Hippocampal formation (tissue), 2 donors: ENCODE data around the gene KAZN.

Source experiments
- DNase-seq, 2 donors: peaks; one replicate each; lab custom pipeline; 2025; lab: John Stamatoyannopoulos, UW

Gene KAZN

DNA sequence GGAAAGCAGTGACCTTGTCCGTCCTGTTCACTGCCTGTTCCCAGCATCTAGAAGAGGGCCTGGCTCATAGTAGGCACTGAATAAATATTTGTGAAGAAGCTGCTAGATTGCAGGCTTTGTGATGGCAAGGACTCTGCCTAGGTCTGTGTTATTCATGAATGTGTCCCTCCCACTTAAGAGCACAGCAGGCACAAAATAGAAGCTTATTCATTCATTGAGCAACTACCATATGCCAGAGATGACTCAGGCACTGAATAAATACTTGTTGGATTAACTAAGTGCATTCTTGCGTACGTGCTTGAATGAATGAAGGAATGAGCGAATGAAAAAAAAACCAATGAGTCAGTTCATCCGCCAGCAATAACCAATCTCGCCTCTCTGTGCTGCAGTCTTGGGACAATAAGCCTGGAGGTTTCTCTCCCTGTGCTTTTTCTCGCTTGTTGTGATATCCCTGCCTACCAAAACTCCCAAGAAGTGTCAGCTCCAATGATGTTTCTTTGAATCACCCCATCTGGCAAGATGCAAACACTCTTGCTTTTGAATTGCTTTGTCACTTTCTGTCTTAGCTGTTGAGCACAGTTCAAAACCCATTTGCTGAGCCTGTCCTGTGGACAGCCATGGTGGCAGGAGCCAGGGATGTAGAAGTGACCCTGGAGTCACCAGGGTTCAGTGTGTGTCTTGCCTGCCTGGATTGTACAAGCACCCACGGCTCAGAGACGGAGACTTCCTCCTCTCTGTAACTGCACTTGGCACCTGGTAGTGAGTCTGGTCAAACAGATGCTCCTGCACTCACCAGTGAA is 143.9 kb downstream of the KAZN start:
- DNase-seq: peak in 1 of 2 donors; percentile 20

DNA sequence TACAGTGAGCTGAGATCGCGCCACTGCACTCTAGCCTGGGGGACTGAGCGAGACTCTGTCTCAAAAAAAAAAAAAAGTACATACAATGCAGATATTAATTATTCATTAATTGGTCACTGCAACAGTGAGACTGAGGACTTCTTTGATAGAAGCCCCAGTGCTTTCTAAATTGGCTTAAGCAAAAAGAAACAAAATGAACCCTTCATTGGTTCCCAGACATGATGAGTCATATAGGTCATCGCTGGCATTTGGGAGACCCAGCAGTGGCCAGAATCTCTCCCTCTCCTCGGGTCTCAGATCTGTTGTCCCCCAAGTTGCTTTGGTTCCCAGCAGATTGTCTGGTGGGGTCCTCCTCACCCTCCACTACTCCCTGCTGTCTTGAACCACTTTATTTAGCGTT is 144.9 kb downstream of the KAZN start:
- DNase-seq: no peak

- DNase-seq: no peak
Measured at GRCh38 chr1:14745001-14745720, 146.7 kb downstream of the KAZN start.

DNA sequence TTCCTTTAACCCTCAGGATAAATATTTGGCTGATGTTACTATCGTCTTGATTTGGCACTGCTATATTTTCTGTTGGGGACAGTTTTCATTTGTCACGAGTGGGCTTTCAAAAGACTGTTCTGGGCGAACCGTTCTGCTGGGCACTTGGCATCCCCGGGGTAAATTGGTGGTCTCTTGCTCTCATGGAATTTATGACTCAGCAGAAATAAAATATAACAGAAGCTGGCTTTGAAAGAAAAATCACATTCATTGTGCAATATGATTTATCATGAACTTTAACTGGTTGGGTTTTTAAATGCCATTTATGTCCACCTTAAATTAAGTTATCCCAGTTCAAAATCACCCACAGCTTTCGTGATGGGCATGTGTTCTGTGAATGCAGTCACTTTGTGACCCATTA is 147.3 kb downstream of the KAZN start:
- DNase-seq: no peak

DNA sequence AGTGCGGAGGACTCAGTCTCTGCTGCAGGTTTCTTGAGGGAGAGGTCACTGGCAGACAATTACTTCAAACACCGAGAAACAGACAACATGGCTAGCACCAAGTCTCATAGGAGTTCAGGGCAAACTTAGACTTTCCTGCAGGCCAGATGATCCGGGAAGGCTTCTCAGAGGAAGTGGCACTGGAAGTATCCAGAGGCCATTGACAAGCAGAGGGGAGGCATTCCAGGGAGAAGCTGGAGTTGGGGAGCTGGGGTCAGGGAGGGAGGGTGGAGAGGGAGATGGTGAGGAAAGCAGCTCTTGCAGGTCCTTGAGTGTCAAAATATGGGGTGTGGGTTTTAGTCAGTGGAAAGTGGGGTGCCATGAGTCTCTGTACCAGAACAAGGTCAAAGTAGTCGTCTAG is 147.9 kb downstream of the KAZN start:
- no peak for DNase-seq

- no peak for DNase-seq
Measured at GRCh38 chr1:14748151-14748550, 149.7 kb downstream of the KAZN start.

- DNase-seq: no peak
Measured at GRCh38 chr1:14748977-14749376, 150.5 kb downstream of the KAZN start.

- DNase-seq: no peak
Measured at GRCh38 chr1:14750490-14750889, 152.0 kb downstream of the KAZN start.

DNA sequence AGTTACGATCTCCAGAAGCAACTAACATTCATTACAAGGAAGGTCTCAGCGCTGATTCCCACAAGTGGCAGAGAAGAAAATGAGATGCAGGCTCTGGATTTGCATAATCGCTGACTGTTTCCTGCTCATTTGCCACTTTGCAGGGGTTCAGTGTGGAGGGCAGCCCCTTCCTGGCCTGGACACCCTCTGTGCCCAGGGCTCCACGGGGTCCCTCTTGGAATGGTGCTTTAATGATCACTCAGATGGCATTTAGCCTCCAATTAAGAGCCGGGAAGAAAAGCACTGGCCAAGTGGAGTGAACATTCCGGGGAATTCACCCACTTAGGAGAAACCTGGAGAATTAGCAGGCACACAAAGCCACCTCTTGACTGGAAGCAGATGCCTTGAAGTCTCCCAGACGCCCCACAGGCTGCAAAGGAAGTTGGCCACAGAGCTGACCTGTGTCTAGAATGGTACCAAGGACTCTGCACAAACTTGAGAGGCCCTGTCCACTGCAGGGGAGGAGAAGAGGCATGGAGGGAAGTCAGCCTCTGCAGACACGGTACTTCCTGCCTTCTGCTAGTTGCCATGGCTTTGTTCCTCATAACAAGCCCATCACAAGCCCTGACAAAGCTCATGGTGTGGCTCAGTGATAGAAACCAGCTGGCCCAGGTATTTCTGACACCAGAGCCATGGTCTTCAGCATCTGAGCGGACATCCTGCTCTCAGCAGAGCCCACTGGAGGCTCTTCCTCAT is 157.2 kb downstream of the KAZN start:
- DNase-seq: peak in 1 of 2 donors; percentile 45

DNA sequence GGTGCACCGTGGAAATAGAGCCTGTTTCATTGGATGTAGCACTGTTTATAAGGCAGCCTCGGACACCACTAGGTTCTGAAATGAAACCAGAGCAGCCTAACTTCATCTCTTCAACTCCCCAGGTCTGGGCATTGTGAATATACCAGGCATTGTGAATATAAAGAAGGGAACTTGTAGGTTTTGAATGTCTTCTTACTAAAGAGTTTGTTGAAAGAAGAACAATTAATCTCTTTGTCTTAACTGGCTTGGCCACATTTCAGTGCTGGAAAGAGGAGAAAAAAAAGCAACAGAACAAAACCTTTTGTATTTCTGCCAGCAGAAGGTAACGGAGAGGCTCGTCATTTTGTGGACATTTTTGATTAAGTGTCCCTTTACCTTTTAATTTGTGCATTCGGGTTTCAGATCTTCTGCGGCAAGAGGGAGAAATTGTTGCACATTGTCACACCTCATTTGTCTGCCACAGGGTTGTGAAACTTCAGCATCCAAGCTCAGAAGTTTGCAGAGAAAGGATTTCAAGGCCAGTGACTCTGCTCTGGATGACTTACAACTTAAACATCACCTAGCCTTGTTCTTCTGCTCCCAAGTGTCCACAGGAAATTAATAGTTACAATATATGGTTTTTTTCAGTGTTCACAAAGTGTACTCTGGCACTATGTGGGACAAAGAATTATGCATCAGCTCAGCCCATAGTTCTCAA is 158.3 kb downstream of the KAZN start:
- DNase-seq: no peak

GRCh38 chr1:14757286-14757625 is 158.8 kb downstream of the KAZN start:
- no peak for DNase-seq

- no peak for DNase-seq
Measured at GRCh38 chr1:14759042-14759818, 160.7 kb downstream of the KAZN start.

GRCh38 chr1:14759843-14760242 is 161.4 kb downstream of the KAZN start:
- DNase-seq: no peak

- DNase-seq: no peak
Measured at GRCh38 chr1:14760780-14761179, 162.3 kb downstream of the KAZN start.

DNA sequence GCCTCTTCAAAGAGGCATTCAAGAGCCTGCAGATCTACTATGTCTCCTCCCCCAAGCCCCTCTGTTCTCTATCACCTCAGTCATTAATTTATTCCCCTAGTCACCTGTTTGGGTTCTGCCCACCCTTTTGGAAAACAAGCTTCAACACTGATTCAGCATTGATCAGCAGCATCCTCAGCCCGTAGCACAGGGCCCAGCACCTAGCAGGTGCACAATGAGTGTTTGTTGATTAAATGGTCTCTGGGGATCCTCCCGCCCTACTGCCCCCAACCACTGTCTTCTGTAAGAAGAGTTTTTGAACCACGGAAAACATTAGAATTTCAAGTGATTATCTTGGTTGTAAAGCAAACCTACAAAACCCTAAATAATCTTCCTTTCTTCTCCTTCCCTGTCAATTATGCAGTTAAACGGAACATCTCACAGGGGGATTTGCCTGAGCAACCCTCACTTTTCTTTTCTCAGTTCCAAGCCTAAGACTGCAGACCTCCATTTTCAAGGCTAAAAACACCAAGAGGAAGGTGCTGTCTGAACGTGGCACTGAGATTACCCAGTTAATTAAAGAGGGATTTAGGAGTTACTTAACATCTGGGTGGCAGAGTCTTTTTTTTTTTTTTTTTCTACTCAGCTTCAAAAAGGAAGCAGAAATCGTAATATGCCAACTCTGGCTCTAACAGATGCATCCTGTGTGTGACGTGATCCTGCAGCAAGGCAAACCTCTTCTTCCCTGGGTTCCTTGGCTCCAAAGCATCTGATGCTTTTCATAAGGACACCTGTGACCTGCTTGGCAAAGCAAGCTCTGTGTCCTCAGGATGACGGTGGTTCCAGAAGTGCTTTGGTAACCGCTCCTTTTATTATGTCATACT is 163.0 kb downstream of the KAZN start:
- no peak for DNase-seq

DNA sequence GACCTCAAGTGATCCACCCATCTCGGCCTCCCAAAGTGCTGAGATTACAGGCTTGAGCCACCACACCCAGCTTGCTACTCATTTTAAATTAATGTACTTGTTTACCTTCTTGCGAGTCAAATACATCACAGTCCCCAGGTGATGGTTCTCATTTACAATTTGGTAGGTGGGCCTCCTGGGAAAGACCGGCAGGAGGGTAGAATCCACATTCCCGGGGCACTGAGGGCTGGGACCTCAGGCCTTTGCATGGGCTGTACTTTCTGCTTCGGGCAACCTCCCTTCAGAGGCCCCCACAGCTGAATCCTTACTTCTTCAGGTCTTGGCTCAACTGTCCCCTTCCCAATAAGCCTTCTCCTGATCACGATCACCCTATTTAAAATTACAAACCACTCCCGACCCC is 165.5 kb downstream of the KAZN start:
- no peak for DNase-seq

GRCh38 chr1:14765773-14766172 is 167.3 kb downstream of the KAZN start:
- no peak for DNase-seq

DNA sequence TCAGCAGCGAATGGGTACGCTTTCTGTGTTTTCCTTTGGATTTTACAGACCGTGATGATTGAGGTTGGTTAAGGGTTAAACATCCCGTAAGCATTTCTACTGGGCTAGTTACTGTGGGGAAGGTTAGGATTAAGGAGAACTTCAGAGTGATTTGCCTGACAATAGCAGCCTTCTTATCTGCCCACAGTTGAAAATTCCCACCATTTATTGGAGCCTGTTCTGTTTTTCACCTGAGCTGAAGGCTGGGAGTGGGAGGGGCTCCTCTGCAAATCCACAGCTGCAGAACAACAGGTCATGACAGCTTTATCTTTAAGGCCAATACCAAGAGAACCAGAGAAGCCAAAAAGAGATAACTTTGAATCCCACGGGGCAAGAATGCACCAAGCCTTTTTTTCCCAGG is 168.6 kb downstream of the KAZN start:
- no peak for DNase-seq

- DNase-seq: no peak
Measured at GRCh38 chr1:14768582-14769304, 170.3 kb downstream of the KAZN start.
